GM08714 (cell line): ENCODE results near the gene KRT3.

Experiments used
- H3K4me3 ChIP-seq: fragments of 200-500 bp; sonication (Bioruptor generic); 2 replicates; pipeline ENCODE4 v1.5.1; 2014; ENCODE audit warnings: mild to moderate bottlenecking, low read length, inconsistent platforms
- ZNF274 ChIP-seq: IDR thresholded peaks from 2 replicates; pipeline ENCODE4 v1.6.1; 2012; ENCODE audit warnings: mild to moderate bottlenecking, low read depth, low read length

The KRT3 gene

GRCh38 chr12:52795694-52796428 lies at the start of gene KRT3:
Gene KRT3 (minus strand): TSS chr12:52796117. CDS start chr12:52796042, 75 bp downstream.
- TF ChIP-seq ZNF274 = no peak

GRCh38 chr12:52844386-52844785 lies 48.5 kb upstream of the KRT3 start:
- no peak for TF ChIP-seq ZNF274
- no peak overlapping the region for H3K4me3 ChIP-seq

More at GRCh38 chr12:52795694-52796428, at the start of gene KRT3:
- H3K4me3 ChIP-seq = no peak within 1 kb of the TSS

GRCh38 chr12:52839436-52840105 lies 43.7 kb upstream of the KRT3 start:
- no peak overlapping the region for H3K4me3 ChIP-seq
- TF ChIP-seq ZNF274 = no peak

- TF ChIP-seq ZNF274 = no peak
- H3K4me3 ChIP-seq = no peak overlapping the region
Measured at GRCh38 chr12:52838609-52839435, 42.9 kb upstream of the KRT3 start.

GRCh38 chr12:52837781-52838608 lies 42.1 kb upstream of the KRT3 start:
- no peak overlapping the region for H3K4me3 ChIP-seq
- TF ChIP-seq ZNF274 = no peak

- no peak overlapping the region for H3K4me3 ChIP-seq
- TF ChIP-seq ZNF274 = no peak
Measured at GRCh38 chr12:52837413-52837741, 41.5 kb upstream of the KRT3 start.

- H3K4me3 ChIP-seq = no peak overlapping the region
- TF ChIP-seq ZNF274 = no peak
Measured at GRCh38 chr12:52836491-52837412, 40.8 kb upstream of the KRT3 start.

GRCh38 chr12:52836042-52836466 lies 40.1 kb upstream of the KRT3 start:
- no peak for TF ChIP-seq ZNF274

GRCh38 chr12:52835271-52836041 lies 39.5 kb upstream of the KRT3 start:
- H3K4me3 ChIP-seq = no peak overlapping the region
- no peak for TF ChIP-seq ZNF274

More at GRCh38 chr12:52836042-52836466, 40.1 kb upstream of the KRT3 start:
- no peak overlapping the region for H3K4me3 ChIP-seq

GRCh38 chr12:52834727-52835001 lies 38.7 kb upstream of the KRT3 start:
- H3K4me3 ChIP-seq = no peak overlapping the region
- no peak for TF ChIP-seq ZNF274

- TF ChIP-seq ZNF274 = no peak
- H3K4me3 ChIP-seq = no peak within 1 kb of the TSS
Measured at GRCh38 chr12:52833922-52834726, 38.2 kb upstream of the KRT3 start, which contains the start of gene KRT79. Gene KRT79 (minus strand): TSS chr12:52834311. CDS start chr12:52834260, 51 bp downstream.
